Fibroblast of the aortic adventitia (primary cell): ENCODE measurements around the gene XRCC5. TPM values are rescaled to one million over a fixed set of nuclear protein-coding genes. Genes with fewer than 3 reads are reported as not detected.
"Not testable (repeated sequence)": the region's sequence is repeated elsewhere in the genome, so short reads cannot be mapped to it uniquely, and the experiment has no call there.

ENCODE experiments used
- DNase-seq: peaks from one replicate; pipeline ENCODE4 v3.0.0-alpha.2; 2010; ENCODE audit warnings: low read depth
- H3K4me3 ChIP-seq: 2 replicates; pipeline ENCODE4 v1.5.1; 2011; ENCODE audit warnings: low read depth, mild to moderate bottlenecking, control low read depth, low read length, moderate library complexity
- total RNA-seq: library from RNA; depleted of rRNA; stranded (reverse); fragments of >200 nt; gene quantifications from 2 replicates; pipeline ENCODE4 v1.2.3, GENCODE V29; 2012; ENCODE audit warnings: low replicate concordance
- TF ChIP-seq, protein P1 (sequence below): IDR thresholded peaks from 2 replicates; pipeline ENCODE4 v1.5.1; 2011; ENCODE audit warnings: mild to moderate bottlenecking, low read length, control low read depth, inconsistent platforms; ENCODE audit not compliant: insufficient read depth

XRCC5 gene
- total RNA-seq, 1 donor = 271 TPM

DNA sequence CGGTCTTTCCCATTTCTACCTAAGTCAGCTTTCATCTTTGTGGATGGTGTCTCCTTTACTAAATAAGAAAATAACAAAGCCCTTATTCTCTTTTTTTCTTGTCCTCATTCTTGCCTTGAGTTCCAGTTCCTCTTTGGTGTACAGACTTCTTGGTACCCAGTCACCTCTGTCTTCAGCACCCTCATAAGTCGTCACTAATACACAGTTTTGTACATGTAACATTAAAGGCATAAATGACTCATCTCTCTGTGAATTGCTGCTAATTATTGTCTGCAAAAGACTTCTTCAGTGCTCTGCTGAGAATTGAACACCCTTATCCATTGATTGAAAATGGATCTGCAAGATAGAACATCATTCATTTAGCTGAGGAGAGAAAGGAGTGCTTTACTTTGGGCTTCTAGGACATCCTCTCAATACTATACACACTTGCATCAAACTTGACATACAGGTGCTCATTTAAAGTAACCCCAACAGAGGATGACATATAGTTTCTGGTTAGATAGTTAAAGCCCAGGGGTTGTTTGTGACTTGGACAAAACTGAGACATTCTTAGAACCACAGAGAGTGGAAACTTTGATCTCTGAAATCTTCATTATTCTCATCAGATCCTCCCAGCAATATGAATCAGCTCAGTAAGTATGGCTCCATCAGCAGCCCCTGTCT lies 97.0 kb downstream of the XRCC5 start:
- H3K4me3 ChIP-seq = no peak overlapping the region
- TF ChIP-seq, protein P1, sequence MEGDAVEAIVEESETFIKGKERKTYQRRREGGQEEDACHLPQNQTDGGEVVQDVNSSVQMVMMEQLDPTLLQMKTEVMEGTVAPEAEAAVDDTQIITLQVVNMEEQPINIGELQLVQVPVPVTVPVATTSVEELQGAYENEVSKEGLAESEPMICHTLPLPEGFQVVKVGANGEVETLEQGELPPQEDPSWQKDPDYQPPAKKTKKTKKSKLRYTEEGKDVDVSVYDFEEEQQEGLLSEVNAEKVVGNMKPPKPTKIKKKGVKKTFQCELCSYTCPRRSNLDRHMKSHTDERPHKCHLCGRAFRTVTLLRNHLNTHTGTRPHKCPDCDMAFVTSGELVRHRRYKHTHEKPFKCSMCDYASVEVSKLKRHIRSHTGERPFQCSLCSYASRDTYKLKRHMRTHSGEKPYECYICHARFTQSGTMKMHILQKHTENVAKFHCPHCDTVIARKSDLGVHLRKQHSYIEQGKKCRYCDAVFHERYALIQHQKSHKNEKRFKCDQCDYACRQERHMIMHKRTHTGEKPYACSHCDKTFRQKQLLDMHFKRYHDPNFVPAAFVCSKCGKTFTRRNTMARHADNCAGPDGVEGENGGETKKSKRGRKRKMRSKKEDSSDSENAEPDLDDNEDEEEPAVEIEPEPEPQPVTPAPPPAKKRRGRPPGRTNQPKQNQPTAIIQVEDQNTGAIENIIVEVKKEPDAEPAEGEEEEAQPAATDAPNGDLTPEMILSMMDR = no peak
- DNase-seq = no peak

DNA sequence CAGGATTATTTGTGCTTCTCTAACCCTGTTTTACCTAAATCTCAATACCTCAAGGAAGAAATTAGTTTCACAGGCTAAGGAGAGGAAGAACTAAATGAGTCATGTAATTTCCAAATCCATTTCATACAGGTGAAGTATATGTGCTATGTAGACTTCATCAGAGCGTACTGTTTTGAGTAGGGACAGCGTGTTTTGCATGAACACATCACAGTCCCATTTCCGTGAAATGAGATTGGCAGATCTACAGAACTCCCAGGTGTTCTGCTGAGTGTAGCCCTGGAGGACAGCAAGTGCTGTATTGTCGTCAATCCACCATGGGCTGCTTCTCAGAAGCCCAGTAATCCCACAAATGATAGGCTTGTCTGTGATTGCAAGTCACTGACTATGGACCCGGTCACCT lies 97.7 kb downstream of the XRCC5 start:
- no peak overlapping the region for H3K4me3 ChIP-seq
- TF ChIP-seq, protein P1 = no peak
- DNase-seq = no peak

DNA sequence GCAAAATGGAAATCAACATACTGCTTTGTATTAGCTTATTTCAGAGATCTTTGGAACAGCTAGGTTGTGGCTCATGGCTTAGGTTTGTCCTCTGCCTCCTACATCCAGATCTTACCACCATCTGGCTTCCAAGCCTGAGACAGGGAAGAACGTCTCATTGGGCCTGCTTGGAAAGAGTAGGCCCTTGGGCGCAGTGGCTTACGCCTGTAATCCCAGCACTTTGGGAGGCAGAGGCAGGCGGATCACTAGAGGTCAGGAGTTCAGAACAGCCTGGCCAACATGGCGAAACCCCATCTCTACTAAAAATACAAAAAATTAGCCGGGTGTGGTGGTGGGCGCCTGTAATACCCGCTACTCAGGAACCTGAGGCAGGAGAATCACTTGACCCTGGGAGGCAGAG lies 99.5 kb downstream of the XRCC5 start:
- DNase-seq, H3K4me3 ChIP-seq: not testable (repeated sequence)

DNA sequence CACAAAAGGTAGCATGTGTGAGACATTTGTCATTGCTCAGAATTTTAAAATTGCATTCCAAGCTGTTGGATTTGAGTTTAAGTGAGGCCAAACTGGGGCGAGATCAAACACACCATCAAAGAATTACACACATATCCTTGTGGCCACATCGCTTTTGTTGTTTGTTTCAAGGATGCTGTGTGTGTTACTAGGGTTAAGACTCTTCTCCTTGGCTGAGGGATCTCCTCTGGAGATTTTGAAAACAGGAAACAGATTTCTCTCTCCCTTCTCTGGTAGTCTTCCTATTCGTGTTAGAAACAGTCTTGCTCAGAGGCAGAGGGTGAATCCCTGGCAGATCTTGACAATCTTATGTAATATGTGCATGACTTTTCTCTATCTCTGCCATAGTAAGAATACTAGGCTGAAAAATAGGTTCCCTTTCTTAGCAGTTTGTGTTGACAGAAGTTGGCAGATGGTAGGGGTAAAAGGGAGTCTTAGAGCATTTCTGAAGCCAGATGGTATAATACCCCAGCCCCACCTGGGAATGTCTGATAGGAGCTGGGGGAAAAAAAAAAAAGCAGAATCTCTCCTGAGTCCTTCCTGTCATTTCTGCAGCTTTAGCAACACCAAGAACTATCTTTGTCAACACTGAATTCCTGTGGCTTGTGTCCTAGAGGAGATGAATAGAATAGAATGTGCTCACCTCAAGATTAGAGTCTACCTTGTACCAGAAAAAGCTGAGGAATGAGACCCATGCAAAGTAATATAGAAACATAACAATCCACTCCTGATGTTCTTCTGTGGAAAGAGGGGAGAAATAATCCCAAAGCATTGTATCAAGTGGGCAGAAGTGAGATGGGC lies 101.8 kb downstream of the XRCC5 start:
- DNase-seq = peak; percentile 19
- TF ChIP-seq, protein P1 = no peak
- H3K4me3 ChIP-seq = no peak overlapping the region

DNA sequence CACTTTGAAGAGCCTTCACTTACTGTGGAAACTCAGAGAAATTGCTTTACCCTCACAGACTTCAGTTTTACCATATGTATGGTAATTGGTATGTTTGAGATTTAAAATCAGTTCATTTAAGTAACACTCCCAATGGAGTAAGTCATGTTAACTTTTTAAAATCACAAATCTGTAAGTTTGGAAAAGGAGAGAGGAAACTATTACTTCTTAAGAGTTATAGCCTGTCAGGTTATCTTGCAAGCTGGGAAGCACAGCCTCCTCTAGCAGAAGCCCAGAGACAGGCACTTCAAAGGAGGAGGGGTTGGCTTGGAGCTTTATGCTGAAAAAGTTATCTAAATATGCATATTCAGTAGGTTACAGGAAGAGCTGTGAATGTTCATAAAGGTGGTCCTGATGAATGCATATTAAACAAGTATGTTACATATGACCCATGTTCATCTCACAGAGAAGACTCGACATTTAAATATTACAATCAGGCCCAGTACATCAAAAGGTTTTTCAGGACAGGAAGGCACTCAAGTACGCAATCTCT lies 102.5 kb downstream of the XRCC5 start:
- no peak for DNase-seq
- no peak overlapping the region for H3K4me3 ChIP-seq
- TF ChIP-seq, protein P1 = no peak

DNA sequence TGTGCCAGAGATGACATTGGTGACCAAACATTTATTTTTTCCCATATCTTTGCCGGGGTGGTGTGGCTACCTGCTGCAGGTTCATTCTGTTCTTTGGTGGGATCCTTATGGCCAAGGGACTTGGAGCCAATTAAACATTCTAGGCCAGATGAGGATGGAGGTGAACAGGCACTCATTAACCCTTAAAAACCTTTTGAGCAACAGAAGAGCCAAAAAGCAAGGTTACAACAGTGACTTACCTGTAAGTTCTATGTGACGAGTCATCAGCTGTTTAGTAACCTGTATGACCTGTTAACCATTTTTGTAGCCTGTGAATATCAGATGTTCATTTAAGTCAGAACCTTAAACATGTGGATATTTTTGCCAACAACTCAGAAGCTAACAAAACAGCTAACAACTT lies 105.6 kb downstream of the XRCC5 start:
- no peak overlapping the region for H3K4me3 ChIP-seq
- TF ChIP-seq, protein P1 = no peak
- DNase-seq = no peak

DNA sequence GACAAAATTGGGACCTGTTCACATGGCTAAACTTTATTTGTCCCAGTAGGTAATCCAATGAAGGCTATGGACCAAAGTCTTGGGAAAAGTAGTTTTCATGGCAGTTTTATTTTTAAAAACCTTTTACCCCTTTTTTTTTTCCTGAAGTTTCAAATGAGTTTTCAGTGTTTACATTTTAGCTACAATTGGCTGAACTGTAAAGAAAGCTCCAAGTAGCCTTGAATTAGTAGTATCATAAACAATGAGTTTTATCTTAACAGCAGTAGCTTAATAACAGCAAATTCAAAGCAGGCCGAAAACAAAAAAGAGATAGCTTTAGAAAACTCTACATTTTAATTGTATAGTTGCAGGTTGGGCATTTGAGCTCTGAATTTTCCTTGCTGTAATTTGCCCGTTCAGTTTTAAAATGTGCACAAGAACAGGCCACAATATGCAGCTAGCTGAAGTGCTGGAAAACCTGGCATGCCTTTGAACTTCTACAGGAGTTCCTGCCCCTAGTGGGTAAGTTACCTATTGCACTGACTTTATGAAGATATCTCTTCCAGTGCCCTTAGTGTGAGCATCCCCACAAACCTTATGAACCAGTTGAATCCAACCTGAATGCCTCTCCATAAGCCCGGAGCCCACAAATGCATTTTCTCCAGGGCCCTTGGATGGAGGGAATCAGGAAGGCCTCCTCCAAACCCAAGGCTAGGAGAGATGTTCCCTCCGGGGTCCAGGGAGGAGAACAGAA lies 106.7 kb downstream of the XRCC5 start:
- peak; percentile 31 for DNase-seq
- H3K4me3 ChIP-seq = no peak overlapping the region
- TF ChIP-seq, protein P1 = peak; percentile 38
